ENCODE results near the gene PEX11G.

DNA sequence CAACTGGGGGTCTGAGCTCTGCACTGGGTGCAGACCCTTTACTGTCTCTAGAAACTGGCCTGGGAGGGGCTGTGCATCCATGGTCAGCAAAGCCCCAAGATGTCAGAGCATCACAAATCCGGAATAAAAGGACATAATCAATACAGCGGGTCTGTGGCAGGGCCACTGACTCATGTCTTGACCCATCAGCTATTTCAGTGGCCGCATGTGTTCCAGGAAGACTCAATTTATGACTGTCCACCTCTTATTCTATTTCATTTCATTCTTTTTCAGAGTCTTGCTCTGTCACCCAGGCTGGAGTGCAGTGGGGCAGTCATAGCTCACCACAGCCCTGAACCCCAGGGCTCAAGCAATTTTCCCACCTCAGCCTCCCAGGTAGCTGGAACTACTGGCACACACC is 53.2 kb downstream of the PEX11G start:
- TF ChIP-seq CTCF (conservative IDR thresholded peaks at IDR 0.05; ENCODE audit: low read depth in 2 of 2): no peak
- TF ChIP-seq EZH2 (IDR thresholded peaks at IDR 0.05; ENCODE audit: low read depth, unreplicated experiment): no peak
- no peak for TF ChIP-seq NANOG (IDR thresholded peaks at IDR 0.05; ENCODE audit: borderline replicate concordance)
- TF ChIP-seq, protein P1, sequence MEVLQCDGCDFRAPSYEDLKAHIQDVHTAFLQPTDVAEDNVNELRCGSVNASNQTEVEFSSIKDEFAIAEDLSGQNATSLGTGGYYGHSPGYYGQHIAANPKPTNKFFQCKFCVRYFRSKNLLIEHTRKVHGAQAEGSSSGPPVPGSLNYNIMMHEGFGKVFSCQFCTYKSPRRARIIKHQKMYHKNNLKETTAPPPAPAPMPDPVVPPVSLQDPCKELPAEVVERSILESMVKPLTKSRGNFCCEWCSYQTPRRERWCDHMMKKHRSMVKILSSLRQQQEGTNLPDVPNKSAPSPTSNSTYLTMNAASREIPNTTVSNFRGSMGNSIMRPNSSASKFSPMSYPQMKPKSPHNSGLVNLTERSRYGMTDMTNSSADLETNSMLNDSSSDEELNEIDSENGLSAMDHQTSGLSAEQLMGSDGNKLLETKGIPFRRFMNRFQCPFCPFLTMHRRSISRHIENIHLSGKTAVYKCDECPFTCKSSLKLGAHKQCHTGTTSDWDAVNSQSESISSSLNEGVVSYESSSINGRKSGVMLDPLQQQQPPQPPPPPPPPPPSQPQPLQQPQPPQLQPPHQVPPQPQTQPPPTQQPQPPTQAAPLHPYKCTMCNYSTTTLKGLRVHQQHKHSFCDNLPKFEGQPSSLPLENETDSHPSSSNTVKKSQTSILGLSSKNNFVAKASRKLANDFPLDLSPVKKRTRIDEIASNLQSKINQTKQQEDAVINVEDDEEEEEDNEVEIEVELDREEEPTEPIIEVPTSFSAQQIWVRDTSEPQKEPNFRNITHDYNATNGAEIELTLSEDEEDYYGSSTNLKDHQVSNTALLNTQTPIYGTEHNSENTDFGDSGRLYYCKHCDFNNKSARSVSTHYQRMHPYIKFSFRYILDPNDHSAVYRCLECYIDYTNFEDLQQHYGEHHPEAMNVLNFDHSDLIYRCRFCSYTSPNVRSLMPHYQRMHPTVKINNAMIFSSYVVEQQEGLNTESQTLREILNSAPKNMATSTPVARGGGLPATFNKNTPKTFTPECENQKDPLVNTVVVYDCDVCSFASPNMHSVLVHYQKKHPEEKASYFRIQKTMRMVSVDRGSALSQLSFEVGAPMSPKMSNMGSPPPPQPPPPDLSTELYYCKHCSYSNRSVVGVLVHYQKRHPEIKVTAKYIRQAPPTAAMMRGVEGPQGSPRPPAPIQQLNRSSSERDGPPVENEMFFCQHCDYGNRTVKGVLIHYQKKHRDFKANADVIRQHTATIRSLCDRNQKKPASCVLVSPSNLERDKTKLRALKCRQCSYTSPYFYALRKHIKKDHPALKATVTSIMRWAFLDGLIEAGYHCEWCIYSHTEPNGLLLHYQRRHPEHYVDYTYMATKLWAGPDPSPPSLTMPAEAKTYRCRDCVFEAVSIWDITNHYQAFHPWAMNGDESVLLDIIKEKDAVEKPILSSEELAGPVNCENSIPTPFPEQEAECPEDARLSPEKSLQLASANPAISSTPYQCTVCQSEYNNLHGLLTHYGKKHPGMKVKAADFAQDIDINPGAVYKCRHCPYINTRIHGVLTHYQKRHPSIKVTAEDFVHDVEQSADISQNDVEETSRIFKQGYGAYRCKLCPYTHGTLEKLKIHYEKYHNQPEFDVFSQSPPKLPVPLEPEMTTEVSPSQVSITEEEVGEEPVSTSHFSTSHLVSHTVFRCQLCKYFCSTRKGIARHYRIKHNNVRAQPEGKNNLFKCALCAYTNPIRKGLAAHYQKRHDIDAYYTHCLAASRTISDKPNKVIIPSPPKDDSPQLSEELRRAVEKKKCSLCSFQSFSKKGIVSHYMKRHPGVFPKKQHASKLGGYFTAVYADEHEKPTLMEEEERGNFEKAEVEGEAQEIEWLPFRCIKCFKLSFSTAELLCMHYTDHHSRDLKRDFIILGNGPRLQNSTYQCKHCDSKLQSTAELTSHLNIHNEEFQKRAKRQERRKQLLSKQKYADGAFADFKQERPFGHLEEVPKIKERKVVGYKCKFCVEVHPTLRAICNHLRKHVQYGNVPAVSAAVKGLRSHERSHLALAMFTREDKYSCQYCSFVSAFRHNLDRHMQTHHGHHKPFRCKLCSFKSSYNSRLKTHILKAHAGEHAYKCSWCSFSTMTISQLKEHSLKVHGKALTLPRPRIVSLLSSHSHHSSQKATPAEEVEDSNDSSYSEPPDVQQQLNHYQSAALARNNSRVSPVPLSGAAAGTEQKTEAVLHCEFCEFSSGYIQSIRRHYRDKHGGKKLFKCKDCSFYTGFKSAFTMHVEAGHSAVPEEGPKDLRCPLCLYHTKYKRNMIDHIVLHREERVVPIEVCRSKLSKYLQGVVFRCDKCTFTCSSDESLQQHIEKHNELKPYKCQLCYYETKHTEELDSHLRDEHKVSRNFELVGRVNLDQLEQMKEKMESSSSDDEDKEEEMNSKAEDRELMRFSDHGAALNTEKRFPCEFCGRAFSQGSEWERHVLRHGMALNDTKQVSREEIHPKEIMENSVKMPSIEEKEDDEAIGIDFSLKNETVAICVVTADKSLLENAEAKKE (CRISPR knock-in tag; IDR thresholded peaks at IDR 0.05): no peak
- TF ChIP-seq, protein P2, sequence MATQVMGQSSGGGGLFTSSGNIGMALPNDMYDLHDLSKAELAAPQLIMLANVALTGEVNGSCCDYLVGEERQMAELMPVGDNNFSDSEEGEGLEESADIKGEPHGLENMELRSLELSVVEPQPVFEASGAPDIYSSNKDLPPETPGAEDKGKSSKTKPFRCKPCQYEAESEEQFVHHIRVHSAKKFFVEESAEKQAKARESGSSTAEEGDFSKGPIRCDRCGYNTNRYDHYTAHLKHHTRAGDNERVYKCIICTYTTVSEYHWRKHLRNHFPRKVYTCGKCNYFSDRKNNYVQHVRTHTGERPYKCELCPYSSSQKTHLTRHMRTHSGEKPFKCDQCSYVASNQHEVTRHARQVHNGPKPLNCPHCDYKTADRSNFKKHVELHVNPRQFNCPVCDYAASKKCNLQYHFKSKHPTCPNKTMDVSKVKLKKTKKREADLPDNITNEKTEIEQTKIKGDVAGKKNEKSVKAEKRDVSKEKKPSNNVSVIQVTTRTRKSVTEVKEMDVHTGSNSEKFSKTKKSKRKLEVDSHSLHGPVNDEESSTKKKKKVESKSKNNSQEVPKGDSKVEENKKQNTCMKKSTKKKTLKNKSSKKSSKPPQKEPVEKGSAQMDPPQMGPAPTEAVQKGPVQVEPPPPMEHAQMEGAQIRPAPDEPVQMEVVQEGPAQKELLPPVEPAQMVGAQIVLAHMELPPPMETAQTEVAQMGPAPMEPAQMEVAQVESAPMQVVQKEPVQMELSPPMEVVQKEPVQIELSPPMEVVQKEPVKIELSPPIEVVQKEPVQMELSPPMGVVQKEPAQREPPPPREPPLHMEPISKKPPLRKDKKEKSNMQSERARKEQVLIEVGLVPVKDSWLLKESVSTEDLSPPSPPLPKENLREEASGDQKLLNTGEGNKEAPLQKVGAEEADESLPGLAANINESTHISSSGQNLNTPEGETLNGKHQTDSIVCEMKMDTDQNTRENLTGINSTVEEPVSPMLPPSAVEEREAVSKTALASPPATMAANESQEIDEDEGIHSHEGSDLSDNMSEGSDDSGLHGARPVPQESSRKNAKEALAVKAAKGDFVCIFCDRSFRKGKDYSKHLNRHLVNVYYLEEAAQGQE (IDR thresholded peaks at IDR 0.05; ENCODE audit: unreplicated experiment): no peak
- no peak for TF ChIP-seq POLR2AphosphoS5 (IDR thresholded peaks at IDR 0.05; ENCODE audit: low read depth)
- TF ChIP-seq EZH2phosphoT487 (IDR thresholded peaks at IDR 0.05; ENCODE audit: unreplicated experiment): no peak
- no peak for TF ChIP-seq ZNF331 (CRISPR knock-in tag; IDR thresholded peaks at IDR 0.05; ENCODE audit: low read depth)
- TF ChIP-seq, protein P3, sequence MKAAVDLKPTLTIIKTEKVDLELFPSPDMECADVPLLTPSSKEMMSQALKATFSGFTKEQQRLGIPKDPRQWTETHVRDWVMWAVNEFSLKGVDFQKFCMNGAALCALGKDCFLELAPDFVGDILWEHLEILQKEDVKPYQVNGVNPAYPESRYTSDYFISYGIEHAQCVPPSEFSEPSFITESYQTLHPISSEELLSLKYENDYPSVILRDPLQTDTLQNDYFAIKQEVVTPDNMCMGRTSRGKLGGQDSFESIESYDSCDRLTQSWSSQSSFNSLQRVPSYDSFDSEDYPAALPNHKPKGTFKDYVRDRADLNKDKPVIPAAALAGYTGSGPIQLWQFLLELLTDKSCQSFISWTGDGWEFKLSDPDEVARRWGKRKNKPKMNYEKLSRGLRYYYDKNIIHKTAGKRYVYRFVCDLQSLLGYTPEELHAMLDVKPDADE (IDR thresholded peaks at IDR 0.05): no peak
- TF ChIP-seq CREB1 (CRISPR knock-in tag; IDR thresholded peaks at IDR 0.05; ENCODE audit: low read depth): no peak
- TF ChIP-seq STAT1 (IDR thresholded peaks at IDR 0.05; ENCODE audit: unreplicated experiment): no peak

Measured in GM23338 (cell line).